HEK293T (cell line): ENCODE results near the gene SFRP5.

Source experiments
- ARNT ChIP-seq: fragments of 450-650 bp; IDR thresholded peaks from 2 replicates; pipeline ENCODE4 v1.6.1; 2017; ENCODE audit warnings: mild to moderate bottlenecking
- BHLHE40 ChIP-seq: fragments of 450-650 bp; IDR thresholded peaks from 2 replicates; pipeline ENCODE4 v1.6.1; 2016; ENCODE audit warnings: mild to moderate bottlenecking, moderate library complexity, borderline replicate concordance
- FOXA1 ChIP-seq: fragments of 450-650 bp; IDR thresholded peaks from 2 replicates; pipeline ENCODE4 v1.6.1; 2016; ENCODE audit warnings: mild to moderate bottlenecking
- FOXM1 ChIP-seq: fragments of 450-650 bp; IDR thresholded peaks from 2 replicates; pipeline ENCODE4 v1.6.1; 2017; ENCODE audit warnings: mild to moderate bottlenecking, borderline replicate concordance
- HDGF ChIP-seq: fragments of 450-650 bp; IDR thresholded peaks from 2 replicates; pipeline ENCODE4 v1.6.1; 2017; ENCODE audit warnings: antibody characterized with exemption, borderline replicate concordance
- L3MBTL2 ChIP-seq: fragments of 450-650 bp; conservative IDR thresholded peaks from 2 replicates; pipeline ENCODE4 v1.6.1; 2016; ENCODE audit warnings: mild to moderate bottlenecking
- SUZ12 ChIP-seq: fragments of 450-650 bp; IDR thresholded peaks from 2 replicates; pipeline ENCODE4 v1.6.1; 2016; ENCODE audit warnings: mild to moderate bottlenecking

DNA sequence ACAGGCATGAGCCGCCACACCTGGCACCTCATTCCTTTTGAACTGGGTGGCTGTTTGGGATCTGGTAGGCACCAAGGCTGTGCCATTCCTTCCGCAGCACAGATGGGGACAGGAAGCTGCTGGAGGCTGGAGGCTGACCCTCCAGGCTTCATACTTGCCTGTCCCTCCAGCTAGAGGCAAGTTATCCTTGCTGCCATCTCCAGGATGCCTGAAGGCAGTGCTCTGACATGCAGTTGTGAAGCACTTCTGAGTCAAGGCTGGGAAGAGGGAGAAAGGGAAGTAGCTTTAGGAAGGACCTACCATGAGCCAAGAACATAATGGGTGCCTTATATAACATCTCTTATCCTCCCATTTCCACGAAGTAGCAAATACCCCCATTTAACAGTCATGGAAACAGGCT lies 48.8 kb downstream of the SFRP5 start:
- TF ChIP-seq SUZ12 = no peak
- TF ChIP-seq BHLHE40 = no peak
- TF ChIP-seq FOXM1 = no peak
- no peak for TF ChIP-seq FOXA1
- no peak for TF ChIP-seq L3MBTL2
- TF ChIP-seq HDGF = no peak
- TF ChIP-seq ARNT = no peak
